Neuronal stem cell (in vitro differentiated cells): ENCODE results near the gene CCL15.

Experiments used
- DNase-seq: peaks from one replicate; pipeline ENCODE4 v3.0.0-alpha.2; 2013; ENCODE audit warnings: low spot score
- H2AFZ ChIP-seq: one replicate; pipeline ENCODE4 v1.6.1; 2013; ENCODE audit warnings: mild to moderate bottlenecking, low read length, inconsistent platforms
- H2AK5ac ChIP-seq: 2 replicates; pipeline ENCODE4 v1.6.1; 2013; ENCODE audit warnings: low read depth, mild to moderate bottlenecking, inconsistent platforms, low read length, moderate library complexity, mixed read lengths
- H2BK120ac ChIP-seq: 2 replicates; pipeline ENCODE4 v1.6.1; 2013; ENCODE audit warnings: low read depth, mild to moderate bottlenecking, inconsistent platforms, low read length, moderate library complexity, mixed read lengths
- H2BK12ac ChIP-seq: one replicate; pipeline ENCODE4 v1.6.1; 2013; ENCODE audit warnings: low read length, inconsistent platforms
- H2BK15ac ChIP-seq: 2 replicates; pipeline ENCODE4 v1.6.1; 2013; ENCODE audit warnings: mild to moderate bottlenecking, low read length, inconsistent platforms, mixed read lengths
- H2BK5ac ChIP-seq: one replicate; pipeline ENCODE4 v1.6.1; 2013; ENCODE audit warnings: inconsistent platforms, mild to moderate bottlenecking, low read length, moderate library complexity
- H3K14ac ChIP-seq: one replicate; pipeline ENCODE4 v1.6.1; 2013; ENCODE audit warnings: low read length, inconsistent platforms
- H3K18ac ChIP-seq: 2 replicates; pipeline ENCODE4 v1.6.1; 2013; ENCODE audit warnings: low read length, inconsistent platforms
- H3K23ac ChIP-seq: 2 replicates; pipeline ENCODE4 v1.6.1; 2013; ENCODE audit warnings: low read depth, mild to moderate bottlenecking, mixed read lengths, low read length, inconsistent platforms; ENCODE audit not compliant: poor library complexity
- H3K27ac ChIP-seq: replicated peaks from 3 replicates; pipeline ENCODE4 v1.5.1; 2013; ENCODE audit warnings: low read length, inconsistent platforms
- H3K27me3 ChIP-seq, 3 experiments: 2 replicates each; pipeline ENCODE4 v1.6.1; 2013; ENCODE audit warnings: low read length in 3 of 3, mild to moderate bottlenecking in 2 of 3, inconsistent platforms in 1 of 3, low read depth in 1 of 3, mixed read lengths in 1 of 3, moderate library complexity in 1 of 3; ENCODE audit not compliant: control insufficient read depth in 3 of 3, insufficient read depth in 3 of 3
- H3K36me3 ChIP-seq, 2 donors: replicated peaks in 1 of 2; 2 replicates each; pipeline ENCODE4 v1.6.1; 2013; ENCODE audit warnings: low read length in 2 of 2; ENCODE audit not compliant: control insufficient read depth in 2 of 2, insufficient read depth in 2 of 2
- H3K4ac ChIP-seq: 2 replicates; pipeline ENCODE4 v1.6.1; 2013; ENCODE audit warnings: inconsistent platforms, mild to moderate bottlenecking, low read length, moderate library complexity
- H3K4me1 ChIP-seq, 2 donors: 1 replicate in 1 of 2; 2 replicates in 1 of 2; pipeline ENCODE4 v1.6.1; 2013; ENCODE audit warnings: low read length in 2 of 2, low read depth in 1 of 2; ENCODE audit not compliant: control insufficient read depth in 2 of 2, insufficient read depth in 1 of 2
- H3K4me2 ChIP-seq: one replicate; pipeline ENCODE4 v1.6.1; 2013; ENCODE audit warnings: mild to moderate bottlenecking, low read length, inconsistent platforms; ENCODE audit not compliant: insufficient read depth, poor library complexity, severe bottlenecking
- H3K4me3 ChIP-seq, 2 donors: 2 replicates each; pipeline ENCODE4 v1.5.1; 2013; ENCODE audit warnings: low read length in 2 of 2, mild to moderate bottlenecking in 2 of 2, inconsistent platforms in 1 of 2, moderate library complexity in 1 of 2
- H3K79me1 ChIP-seq: one replicate; pipeline ENCODE4 v1.6.1; 2013; ENCODE audit warnings: low read depth, mild to moderate bottlenecking, inconsistent platforms, low read length, moderate library complexity
- H3K9ac ChIP-seq: one replicate; pipeline ENCODE4 v1.6.1; 2013; ENCODE audit warnings: mild to moderate bottlenecking, low read depth, low read length, inconsistent platforms; ENCODE audit not compliant: poor library complexity
- H3K9me3 ChIP-seq, 2 donors: replicated peaks in 1 of 2; 2 replicates each; pipeline versions ENCODE3 to v1.6.1; 2013; ENCODE audit warnings: low read length in 2 of 2, mild to moderate bottlenecking in 2 of 2, inconsistent platforms in 1 of 2, low read depth in 1 of 2, mixed read lengths in 1 of 2, moderate library complexity in 1 of 2; ENCODE audit not compliant: control insufficient read depth in 2 of 2, insufficient read depth in 1 of 2
- H4K8ac ChIP-seq: one replicate; pipeline ENCODE4 v1.6.1; 2013; ENCODE audit warnings: low read depth, mild to moderate bottlenecking, inconsistent platforms, low read length, moderate library complexity
- H4K91ac ChIP-seq: one replicate; pipeline ENCODE4 v1.6.1; 2013; ENCODE audit warnings: low read length, low read depth, mild to moderate bottlenecking, inconsistent platforms; ENCODE audit not compliant: poor library complexity
- WGBS, 2 donors: extraction: QIAGEN DNeasy Blood & Tissue Kit; methylation state at CpG; one replicate each; pipeline ENCODE4 v1.1.7; 2013; ENCODE audit warnings: missing lambda C conversion rate in 2 of 2, mixed read lengths in 1 of 2; ENCODE audit not compliant: insufficient read length in 2 of 2, insufficient replicate concordance in 1 of 2; ENCODE audit errors: extremely low coverage in 2 of 2; 5-methylcytosine and 5-hydroxymethylcytosine counted together

The CCL15 gene

DNA sequence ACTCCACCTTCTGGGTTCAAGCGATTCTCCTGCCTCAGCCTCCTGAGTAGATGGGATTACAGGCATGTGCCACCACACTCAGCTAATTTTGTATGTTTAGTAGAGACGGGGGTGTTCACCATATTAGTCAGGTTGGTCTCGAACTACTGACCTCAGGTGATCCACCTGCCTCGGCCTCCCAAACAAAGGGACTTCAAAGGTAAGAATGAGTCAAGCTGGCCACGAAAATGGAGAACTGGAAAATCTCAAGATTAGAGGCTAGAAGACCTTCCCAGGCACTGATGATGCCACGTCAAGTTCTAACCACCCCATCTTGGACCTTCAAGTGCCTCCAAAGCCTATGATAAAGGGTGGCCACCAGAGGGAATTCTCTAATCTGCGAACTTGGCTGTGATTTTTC is 1.3 kb upstream of the CCL15 start:
- no peak for DNase-seq
- WGBS, 2 donors, result no CpG with 5 or more reads among the region's 7 CpGs
- Histone ChIP-seq H3K9ac (no peak overlapping the region), H3K14ac (no peak overlapping the region), H3K18ac (no peak overlapping the region), H3K4me3 (no peak overlapping the region), H2AFZ (no peak overlapping the region), H4K8ac (no peak overlapping the region), H3K4ac (no peak overlapping the region), H3K9me3 (peaks cover 0 to 2% of the 10 kb centered on the region in 2 donors), H3K79me1 (no peaks in the 10 kb centered on the region), H2BK15ac (no peak overlapping the region), H3K23ac (no peak overlapping the region), H3K27ac (no peak overlapping the region), H3K4me2 (no peak overlapping the region), H2BK12ac (no peak overlapping the region), H3K27me3 (no peaks in the 10 kb centered on the region), H2BK120ac (no peak overlapping the region), H2AK5ac (no peak overlapping the region), H3K36me3 (no peaks in the 10 kb centered on the region), H2BK5ac (no peak overlapping the region), H4K91ac (no peak overlapping the region), H3K4me1 (peaks cover 5 to 15% of the 10 kb centered on the region in 2 donors)

DNA sequence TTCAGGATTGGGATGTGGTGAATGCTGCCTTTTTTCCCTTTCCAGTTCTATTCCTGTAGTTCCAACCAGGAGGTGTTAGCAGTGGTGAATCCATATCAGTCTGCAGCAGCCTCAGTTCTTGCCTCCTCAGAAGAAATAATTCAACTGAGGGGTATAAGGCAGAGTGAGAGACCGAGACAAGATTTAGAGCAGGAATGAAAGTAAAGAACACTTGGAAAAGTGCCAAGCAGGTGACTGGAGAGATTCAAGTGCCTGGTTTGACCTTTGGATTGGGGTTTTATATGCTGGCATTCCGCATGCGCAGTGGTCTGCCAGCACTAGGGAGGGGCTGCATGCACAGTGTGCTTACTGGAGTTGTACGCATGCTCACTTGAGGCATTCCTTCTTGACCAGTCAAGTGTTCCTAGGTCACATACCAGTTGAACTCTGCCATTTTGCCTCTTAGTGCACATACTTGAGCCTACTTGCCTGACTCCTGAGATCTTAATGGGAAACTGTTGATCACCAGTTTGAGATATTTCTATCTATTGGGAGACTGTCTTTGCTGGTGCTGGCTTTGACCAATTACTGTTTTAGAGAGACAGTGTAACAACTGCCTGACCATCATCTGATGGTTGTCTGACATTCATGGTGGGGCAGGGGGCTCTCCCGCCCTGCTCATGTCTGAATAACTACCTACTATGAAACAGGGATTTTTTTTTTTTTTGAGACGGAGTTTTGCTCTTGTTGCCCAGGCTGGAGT is 680 bp upstream of the CCL15 start:
- Histone ChIP-seq H3K4me2 (no peak overlapping the region), H3K4me3 (no peak overlapping the region), H2BK120ac (no peak overlapping the region), H2AFZ (no peak overlapping the region), H3K36me3 (no peaks in the 10 kb centered on the region), H3K9ac (no peak overlapping the region), H3K27ac (no peak overlapping the region), H3K4ac (no peak overlapping the region), H2BK5ac (no peak overlapping the region), H3K4me1 (peaks cover 5 to 15% of the 10 kb centered on the region in 2 donors), H2AK5ac (no peak overlapping the region), H3K14ac (no peak overlapping the region), H3K79me1 (no peaks in the 10 kb centered on the region), H4K91ac (no peak overlapping the region), H2BK12ac (no peak overlapping the region), H3K27me3 (no peaks in the 10 kb centered on the region), H4K8ac (no peak overlapping the region), H3K18ac (peak overlapping the region; percentile 44), H2BK15ac (no peak overlapping the region), H3K9me3 (peaks cover 0 to 2% of the 10 kb centered on the region in 2 donors), H3K23ac (peak overlapping the region; percentile 68)
- no CpG with 5 or more reads among the region's 6 CpGs for WGBS, 2 donors
- no peak for DNase-seq

DNA sequence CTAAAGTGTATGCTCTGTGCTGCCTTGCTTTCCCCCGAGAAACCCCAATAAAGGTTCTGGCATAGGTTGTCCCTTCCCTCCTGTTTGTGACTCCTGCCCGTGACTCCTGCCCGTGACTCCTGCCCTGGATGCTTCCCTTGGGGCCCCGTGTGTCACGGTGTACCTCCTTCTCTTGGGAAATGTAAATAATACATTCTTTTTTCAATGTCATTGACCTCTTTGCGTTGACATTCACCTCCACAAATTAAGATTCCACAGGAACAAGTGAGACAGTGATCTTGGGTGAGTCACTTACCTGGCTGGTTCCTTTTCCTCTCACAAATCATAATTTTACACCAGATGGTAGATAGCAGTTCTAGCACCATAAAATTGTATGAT is 632 bp downstream of the CCL15 start:
- Histone ChIP-seq H2AFZ (no peak overlapping the region), H3K27me3 (no peaks in the 10 kb centered on the region), H4K8ac (no peak overlapping the region), H2BK120ac (no peak overlapping the region), H4K91ac (no peak overlapping the region), H3K14ac (no peak overlapping the region), H2AK5ac (no peak overlapping the region), H3K23ac (no peak overlapping the region), H2BK12ac (no peak overlapping the region), H3K4me2 (no peak overlapping the region), H3K36me3 (no peaks in the 10 kb centered on the region), H3K79me1 (no peaks in the 10 kb centered on the region), H3K4ac (no peak overlapping the region), H2BK15ac (no peak overlapping the region), H3K9me3 (peaks cover 0 to 2% of the 10 kb centered on the region in 2 donors), H3K9ac (no peak overlapping the region), H3K4me3 (no peak overlapping the region), H3K27ac (no peak overlapping the region), H2BK5ac (no peak overlapping the region), H3K4me1 (peaks cover 5 to 15% of the 10 kb centered on the region in 2 donors), H3K18ac (no peak overlapping the region)
- WGBS, 2 donors, result no CpG with 5 or more reads among the region's 6 CpGs
- DNase-seq, result no peak

DNA sequence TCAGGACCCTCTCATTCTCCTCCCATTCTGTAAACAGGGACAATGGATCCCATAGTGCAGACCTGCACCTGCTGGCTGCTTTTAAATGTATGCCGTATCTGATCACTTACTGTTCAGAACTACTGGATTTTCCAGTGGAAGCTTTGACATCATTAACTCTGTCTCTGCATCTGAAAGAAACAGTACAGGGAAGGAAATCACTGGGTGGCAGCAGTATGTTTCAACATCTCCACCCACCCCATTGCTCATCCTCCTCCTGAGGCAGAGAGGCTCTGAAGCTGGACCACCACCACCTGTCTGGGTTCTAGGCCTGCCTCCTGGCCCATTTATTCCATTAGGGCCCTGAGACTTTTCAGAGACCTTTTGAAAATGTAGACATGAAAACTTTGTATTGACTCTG is 2.6 kb downstream of the CCL15 start:
- H3K14ac ChIP-seq, result no peak overlapping the region
- peaks cover 5 to 15% of the 10 kb centered on the region in 2 donors for H3K4me1 ChIP-seq
- no peak overlapping the region for H3K4me3 ChIP-seq
- H3K18ac ChIP-seq, result no peak overlapping the region
- no peak overlapping the region for H4K8ac ChIP-seq
- no peak overlapping the region for H2BK120ac ChIP-seq
- no peaks in the 10 kb centered on the region for H3K36me3 ChIP-seq
- H3K27ac ChIP-seq, result no peak overlapping the region
- peaks cover 0 to 2% of the 10 kb centered on the region in 2 donors for H3K9me3 ChIP-seq
- DNase-seq, result no peak
- no peaks in the 10 kb centered on the region for H3K27me3 ChIP-seq
- no peak overlapping the region for H3K4me2 ChIP-seq
- no peak overlapping the region for H2AFZ ChIP-seq
- no peaks in the 10 kb centered on the region for H3K79me1 ChIP-seq
- H2BK5ac ChIP-seq, result no peak overlapping the region
- H3K4ac ChIP-seq, result no peak overlapping the region
- H2BK15ac ChIP-seq, result no peak overlapping the region
- no peak overlapping the region for H3K23ac ChIP-seq
- no peak overlapping the region for H2BK12ac ChIP-seq
- no peak overlapping the region for H3K9ac ChIP-seq
- no CpG with 5 or more reads among the region's 1 CpG for WGBS, 2 donors
- H2AK5ac ChIP-seq, result no peak overlapping the region
- no peak overlapping the region for H4K91ac ChIP-seq
